Fibroblast of mammary gland (primary cell): ENCODE measurements around the gene NRCAM.

Source experiments
- DNase-seq: peaks from one replicate; pipeline ENCODE4 v3.0.0-alpha.2; 2010; ENCODE audit warnings: low read depth
- H3K4me3 ChIP-seq: 2 replicates; pipeline ENCODE4 v1.5.1; 2011; ENCODE audit warnings: low read depth, mild to moderate bottlenecking, low read length, moderate library complexity; ENCODE audit not compliant: control insufficient read depth
- TF ChIP-seq, protein P1 (sequence below): conservative IDR thresholded peaks from 2 replicates; pipeline ENCODE4 v1.5.1; 2011; ENCODE audit warnings: low read depth, low read length, inconsistent platforms; ENCODE audit not compliant: control insufficient read depth, insufficient read depth

Gene NRCAM

GRCh38 chr7:108415084-108415483, 41.2 kb downstream of the NRCAM start:
- H3K4me3 ChIP-seq = no peak overlapping the region
- no peak for DNase-seq
- TF ChIP-seq, protein P1, sequence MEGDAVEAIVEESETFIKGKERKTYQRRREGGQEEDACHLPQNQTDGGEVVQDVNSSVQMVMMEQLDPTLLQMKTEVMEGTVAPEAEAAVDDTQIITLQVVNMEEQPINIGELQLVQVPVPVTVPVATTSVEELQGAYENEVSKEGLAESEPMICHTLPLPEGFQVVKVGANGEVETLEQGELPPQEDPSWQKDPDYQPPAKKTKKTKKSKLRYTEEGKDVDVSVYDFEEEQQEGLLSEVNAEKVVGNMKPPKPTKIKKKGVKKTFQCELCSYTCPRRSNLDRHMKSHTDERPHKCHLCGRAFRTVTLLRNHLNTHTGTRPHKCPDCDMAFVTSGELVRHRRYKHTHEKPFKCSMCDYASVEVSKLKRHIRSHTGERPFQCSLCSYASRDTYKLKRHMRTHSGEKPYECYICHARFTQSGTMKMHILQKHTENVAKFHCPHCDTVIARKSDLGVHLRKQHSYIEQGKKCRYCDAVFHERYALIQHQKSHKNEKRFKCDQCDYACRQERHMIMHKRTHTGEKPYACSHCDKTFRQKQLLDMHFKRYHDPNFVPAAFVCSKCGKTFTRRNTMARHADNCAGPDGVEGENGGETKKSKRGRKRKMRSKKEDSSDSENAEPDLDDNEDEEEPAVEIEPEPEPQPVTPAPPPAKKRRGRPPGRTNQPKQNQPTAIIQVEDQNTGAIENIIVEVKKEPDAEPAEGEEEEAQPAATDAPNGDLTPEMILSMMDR = no peak

- TF ChIP-seq, protein P1 = no peak
- no peak overlapping the region for H3K4me3 ChIP-seq
- peak; percentile 65 for DNase-seq
These were observed 42.3 kb downstream of the NRCAM start for GRCh38 chr7:108413782-108414492.

- DNase-seq = no peak
- H3K4me3 ChIP-seq = no peak overlapping the region
- TF ChIP-seq, protein P1 = no peak
These were observed 42.9 kb downstream of the NRCAM start for GRCh38 chr7:108413337-108413736.

DNA sequence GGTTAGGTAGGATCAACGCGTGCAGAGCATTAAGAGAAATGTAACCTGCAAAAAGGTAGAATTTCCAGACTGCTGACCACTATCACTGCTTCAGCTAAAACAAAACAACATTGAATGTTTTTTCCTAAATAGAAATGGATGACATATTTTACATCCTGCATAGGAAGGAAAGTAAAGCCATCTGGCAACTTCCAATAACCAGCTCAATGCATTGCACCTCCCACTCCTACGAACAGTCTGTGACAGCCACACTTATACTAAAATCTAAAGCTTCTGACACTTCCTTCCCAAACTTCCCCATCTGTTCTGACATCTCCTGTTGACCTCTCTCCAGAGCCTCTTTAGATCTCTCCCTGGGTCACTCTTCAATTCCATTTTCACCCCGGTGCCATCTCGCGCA, 47.1 kb downstream of the NRCAM start:
- no peak for DNase-seq
- TF ChIP-seq, protein P1 = no peak

DNA sequence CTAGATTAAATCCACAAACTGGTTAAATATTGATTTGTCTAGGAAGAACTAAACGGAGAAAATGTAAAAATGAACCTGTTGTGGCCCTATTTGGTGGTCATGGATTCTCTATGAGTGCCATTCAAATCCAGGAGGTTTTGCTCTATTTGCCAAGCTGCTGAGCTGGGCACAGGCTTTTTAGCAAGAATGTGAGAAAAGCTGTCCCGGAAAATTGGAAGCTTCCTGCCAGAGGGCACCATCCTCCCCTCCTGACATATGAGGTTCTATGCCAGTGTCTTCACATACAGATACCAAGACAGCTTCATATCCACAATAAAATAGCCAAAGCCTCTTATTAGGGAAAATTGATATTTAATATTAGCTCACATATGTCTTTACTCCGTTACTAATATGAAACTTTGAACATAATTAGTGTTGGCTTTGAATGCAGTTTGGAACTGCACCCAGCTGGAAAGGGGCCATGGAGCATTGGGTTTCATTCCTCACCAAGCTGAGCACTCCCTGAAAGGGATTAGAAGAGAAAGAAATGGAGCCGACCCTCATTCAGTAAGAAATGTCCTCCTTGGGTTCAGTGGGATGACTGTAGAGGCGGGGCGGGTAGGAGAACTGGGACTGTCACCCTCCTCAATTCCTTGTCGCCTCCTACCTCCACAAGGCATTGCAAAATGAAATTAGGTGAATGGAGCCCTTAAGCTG, 47.8 kb downstream of the NRCAM start:
- no peak for DNase-seq
- no peak overlapping the region for H3K4me3 ChIP-seq
- TF ChIP-seq, protein P1 = no peak

More for the DNA sequence above, 47.1 kb downstream of the NRCAM start:
- H3K4me3 ChIP-seq = no peak overlapping the region

- TF ChIP-seq, protein P1 = no peak
- no peak for DNase-seq
- no peak overlapping the region for H3K4me3 ChIP-seq
These were observed 48.6 kb downstream of the NRCAM start for GRCh38 chr7:108407676-108408075.
